ENCODE data around the gene EXOC3L4. TPM values are rescaled to one million over a fixed set of nuclear protein-coding genes. Genes with fewer than 3 reads are reported as not detected.

The EXOC3L4 gene
- total and polyA plus RNA-seq, 8 donors: 0.63 to 8.9 (median 1.3) TPM

DNA sequence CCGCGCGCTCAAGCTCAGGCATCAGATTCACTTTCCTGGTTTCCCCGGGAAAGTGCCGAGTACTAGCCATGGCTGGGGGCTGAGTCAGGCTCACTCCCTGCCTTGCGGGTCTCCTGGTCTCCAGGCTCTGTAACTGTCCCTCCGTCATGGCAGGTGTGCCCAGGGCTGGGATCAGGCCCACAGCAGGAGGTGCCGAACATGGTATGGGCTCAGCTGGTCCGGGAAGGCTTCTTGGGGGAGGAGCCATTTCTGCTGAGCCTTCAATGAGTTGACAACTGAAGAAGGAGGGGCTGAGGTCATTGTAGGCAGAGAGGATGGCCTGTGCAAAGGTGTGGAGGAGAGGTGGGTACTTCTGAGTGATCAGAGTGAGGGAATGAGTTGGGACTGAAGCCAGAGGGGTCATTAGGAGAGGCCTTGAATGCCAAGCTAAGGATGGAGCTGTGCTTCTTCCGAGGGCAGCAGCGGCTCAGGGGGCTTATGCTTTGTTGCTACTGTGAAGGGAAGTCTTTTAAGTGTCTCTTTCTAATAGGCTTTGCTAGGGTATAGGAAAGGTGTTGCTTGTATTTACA lies 769 bp downstream of the EXOC3L4 start:
- ATAC-seq: no peak
- TF ChIP-seq CTCF (IDR thresholded peaks at IDR 0.05): no peak
- Histone ChIP-seq H3K9me3 (no peaks in the 10 kb centered on the region), H3K27me3 (no peaks in the 10 kb centered on the region), H3K4me3 (no peak overlapping the region), H3K36me3 (no peaks in the 10 kb centered on the region), H3K4me1 (peaks cover 11 to 13% (median 12%) of the 10 kb centered on the region in 3 donors), H3K27ac (peak overlapping the region in 1 of 4 donors; percentile 22)
- no peak for FAIRE-seq
- peak in 2 of 6 donors; percentile 22 to 40 for DNase-seq
- intact Hi-C loops (cut with DNase I): no loop called here
- WGBS, 2 donors: 93 to 94% methylated on average over 11 of the region's 11 CpGs

GRCh38 chr14:103096387-103096786 lies 1.9 kb downstream of the EXOC3L4 start:
- TF ChIP-seq CTCF (IDR thresholded peaks at IDR 0.05): no peak
- FAIRE-seq (no peak), DNase-seq (no peak), ATAC-seq (no peak)
- 81 to 92% methylated on average over 4 of the region's 4 CpGs for WGBS, 2 donors
- H3K4me3 ChIP-seq: no peak overlapping the region
- peaks cover 11 to 13% (median 12%) of the 10 kb centered on the region in 3 donors for H3K4me1 ChIP-seq
- intact Hi-C loops (cut with DNase I): no loop called here
- H3K27ac ChIP-seq: no peak overlapping the region
- no peaks in the 10 kb centered on the region for H3K36me3 ChIP-seq
- no peaks in the 10 kb centered on the region for H3K9me3 ChIP-seq
- H3K27me3 ChIP-seq: no peaks in the 10 kb centered on the region

- Histone ChIP-seq H3K36me3 (no peaks in the 10 kb centered on the region), H3K27ac (no peak overlapping the region), H3K4me1 (peaks cover 11 to 13% (median 12%) of the 10 kb centered on the region in 3 donors), H3K4me3 (no peak overlapping the region), H3K9me3 (no peaks in the 10 kb centered on the region), H3K27me3 (no peaks in the 10 kb centered on the region)
- no peak for ATAC-seq
- peak in 3 of 6 donors; percentile 20 to 66 (median 43) for DNase-seq
- no peak for TF ChIP-seq CTCF (IDR thresholded peaks at IDR 0.05)
- WGBS, 2 donors: 85 to 91% methylated on average over 26 of the region's 26 CpGs
- intact Hi-C loops (cut with DNase I): no loop called here
- no peak for FAIRE-seq
Measured at GRCh38 chr14:103097244-103097993, 2.9 kb downstream of the EXOC3L4 start.

GRCh38 chr14:103097994-103098957 lies 3.8 kb downstream of the EXOC3L4 start:
- Histone ChIP-seq H3K4me1 (peaks cover 12 to 13% (median 12%) of the 10 kb centered on the region in 3 donors), H3K9me3 (no peaks in the 10 kb centered on the region), H3K27me3 (no peaks in the 10 kb centered on the region), H3K36me3 (no peaks in the 10 kb centered on the region), H3K4me3 (no peak overlapping the region), H3K27ac (no peak overlapping the region)
- ATAC-seq (peak in 1 of 4 donors; percentile 4), FAIRE-seq (no peak), DNase-seq (peak in 3 of 6 donors; percentile 28 to 57 (median 52))
- intact Hi-C loops (cut with DNase I): no loop called here
- WGBS, 2 donors: 70 to 77% methylated on average over 31 of the region's 31 CpGs
- no peak for TF ChIP-seq CTCF (IDR thresholded peaks at IDR 0.05)

All from pancreas (tissue), 10 donors.